Endothelial cell (in vitro differentiated cells): ENCODE results near the gene CDH7. TPM values are rescaled to one million over a fixed set of nuclear protein-coding genes. Genes with fewer than 3 reads are reported as not detected.

ENCODE experiments used
- DNase-seq: peaks from one replicate; pipeline ENCODE4 v3.0.0; 2021; ENCODE audit warnings: low spot score
- H3K27ac Mint-ChIP-seq: one replicate; pipeline ENCODE4 v1.8.0; 2021; ENCODE audit warnings: mixed read lengths, inconsistent platforms; ENCODE audit not compliant: unreplicated experiment
- H3K27me3 Mint-ChIP-seq: one replicate; pipeline ENCODE4 v1.8.0; 2021; ENCODE audit warnings: mild to moderate bottlenecking, moderate library complexity, mixed read lengths, inconsistent platforms; ENCODE audit not compliant: unreplicated experiment
- H3K36me3 Mint-ChIP-seq: one replicate; pipeline ENCODE4 v1.8.0; 2021; ENCODE audit warnings: mild to moderate bottlenecking, low read depth, mixed read lengths, inconsistent platforms; ENCODE audit not compliant: unreplicated experiment
- H3K4me1 Mint-ChIP-seq: one replicate; pipeline ENCODE4 v1.8.0; 2021; ENCODE audit warnings: mild to moderate bottlenecking, mixed read lengths, inconsistent platforms; ENCODE audit not compliant: unreplicated experiment
- H3K4me3 Mint-ChIP-seq: one replicate; pipeline ENCODE4 v1.8.0; 2021; ENCODE audit warnings: mild to moderate bottlenecking, mixed read lengths, inconsistent platforms; ENCODE audit not compliant: unreplicated experiment
- H3K9me3 Mint-ChIP-seq: one replicate; pipeline ENCODE4 v1.8.0; 2021; ENCODE audit warnings: mixed read lengths, inconsistent platforms; ENCODE audit not compliant: unreplicated experiment
- CTCF ChIP-seq: fragments of 200-600 bp; sonication (generic); IDR thresholded peaks from one replicate; pipeline ENCODE4 v1.5.0; 2021; ENCODE audit warnings: antibody characterized with exemption; ENCODE audit not compliant: unreplicated experiment
- total RNA-seq: library from RNA; stranded (reverse); fragmentation: NEBNext Ultra II Directional; extraction: Animal tissue kit (Norgen Biotek cat#: 25700); gene quantifications from one replicate; pipeline ENCODE4 v1.2.1, GENCODE V29; 2021; ENCODE audit not compliant: unreplicated experiment

The CDH7 gene
- total RNA-seq, 1 donor from 2014 or later = 0.44 TPM

GRCh38 chr18:65919663-65920062 lies 168.9 kb downstream of the CDH7 start:
- Mint-ChIP-seq H3K36me3 (no peaks in the 10 kb centered on the region), H3K9me3 (no peaks in the 10 kb centered on the region), H3K4me3 (no peak overlapping the region), H3K27ac (no peak overlapping the region), H3K27me3 (no peaks in the 10 kb centered on the region), H3K4me1 (no peaks in the 10 kb centered on the region)
- DNase-seq = no peak
- no peak for TF ChIP-seq CTCF

- H3K27me3 Mint-ChIP-seq = no peaks in the 10 kb centered on the region
- H3K36me3 Mint-ChIP-seq = no peaks in the 10 kb centered on the region
- no peak for DNase-seq
- H3K4me3 Mint-ChIP-seq = no peak overlapping the region
- no peaks in the 10 kb centered on the region for H3K4me1 Mint-ChIP-seq
- H3K9me3 Mint-ChIP-seq = no peaks in the 10 kb centered on the region
- no peak for TF ChIP-seq CTCF
- H3K27ac Mint-ChIP-seq = no peak overlapping the region
These were observed 171.3 kb downstream of the CDH7 start for GRCh38 chr18:65922103-65922502.

GRCh38 chr18:65924904-65925303 lies 174.1 kb downstream of the CDH7 start:
- DNase-seq = no peak
- H3K36me3 Mint-ChIP-seq = no peaks in the 10 kb centered on the region
- H3K9me3 Mint-ChIP-seq = no peaks in the 10 kb centered on the region
- no peak overlapping the region for H3K27ac Mint-ChIP-seq
- H3K27me3 Mint-ChIP-seq = no peaks in the 10 kb centered on the region
- no peak for TF ChIP-seq CTCF
- no peak overlapping the region for H3K4me3 Mint-ChIP-seq
- H3K4me1 Mint-ChIP-seq = no peaks in the 10 kb centered on the region

GRCh38 chr18:65934874-65935273 lies 184.1 kb downstream of the CDH7 start:
- no peaks in the 10 kb centered on the region for H3K36me3 Mint-ChIP-seq
- H3K27ac Mint-ChIP-seq = no peak overlapping the region
- H3K4me3 Mint-ChIP-seq = no peak overlapping the region
- TF ChIP-seq CTCF = no peak
- H3K9me3 Mint-ChIP-seq = no peaks in the 10 kb centered on the region
- H3K27me3 Mint-ChIP-seq = peaks cover 2% of the 10 kb centered on the region
- no peaks in the 10 kb centered on the region for H3K4me1 Mint-ChIP-seq
- no peak for DNase-seq

GRCh38 chr18:65936678-65937077 lies 185.9 kb downstream of the CDH7 start:
- DNase-seq = no peak
- no peak overlapping the region for H3K4me3 Mint-ChIP-seq
- peaks cover 2% of the 10 kb centered on the region for H3K27me3 Mint-ChIP-seq
- H3K36me3 Mint-ChIP-seq = no peaks in the 10 kb centered on the region
- no peak for TF ChIP-seq CTCF
- no peak overlapping the region for H3K27ac Mint-ChIP-seq
- H3K9me3 Mint-ChIP-seq = no peaks in the 10 kb centered on the region
- no peaks in the 10 kb centered on the region for H3K4me1 Mint-ChIP-seq
